DND-41 (cell line): ENCODE data around the gene CYRIA.

ENCODE experiments used
- ATAC-seq: fragments of 200-7000 bp; cut with Tn5 transposase; 3 replicates; pipeline ENCODE4 v1.9.1; 2021; ENCODE audit warnings: low read depth; ENCODE audit not compliant: insufficient read depth
- DNase-seq: peaks from one replicate; pipeline ENCODE4 v3.0.0-alpha.2; 2020
- H2AFZ ChIP-seq: 2 replicates; pipeline ENCODE4 v1.6.0; 2012; ENCODE audit warnings: low read depth, low read length
- H3K27ac ChIP-seq: 2 replicates; pipeline ENCODE4 v1.5.1; 2012; ENCODE audit warnings: low read length, inconsistent platforms
- H3K27me3 ChIP-seq: fragments of 200-600 bp; sonication (generic); 2 replicates; pipeline ENCODE4 v1.6.0; 2012; ENCODE audit warnings: low read length, mild to moderate bottlenecking, inconsistent platforms; ENCODE audit not compliant: insufficient read depth, poor library complexity
- H3K36me3 ChIP-seq: 2 replicates; pipeline ENCODE4 v1.5.1; 2012; ENCODE audit warnings: low read length, inconsistent platforms; ENCODE audit not compliant: insufficient read depth
- H3K4me1 ChIP-seq: 2 replicates; pipeline ENCODE4 v1.5.1; 2012; ENCODE audit warnings: mild to moderate bottlenecking, low read length; ENCODE audit not compliant: insufficient read depth
- H3K4me2 ChIP-seq: 2 replicates; pipeline ENCODE4 v1.6.0; 2012; ENCODE audit warnings: mild to moderate bottlenecking, moderate library complexity, low read length, inconsistent platforms; ENCODE audit not compliant: insufficient read depth
- H3K4me3 ChIP-seq, 2 experiments: fragments of 200-600 bp in 1 of 2; shearing (Covaris generic) in 1 of 2; 2 replicates each; pipeline ENCODE4 v1.5.1; 2012 to 2016; ENCODE audit warnings: inconsistent platforms in 2 of 2, low read length in 2 of 2, mild to moderate bottlenecking in 2 of 2, low read depth in 1 of 2, moderate library complexity in 1 of 2
- H3K79me2 ChIP-seq: 2 replicates; pipeline ENCODE4 v1.6.0; 2012; ENCODE audit warnings: low read length, inconsistent platforms; ENCODE audit not compliant: insufficient read depth
- H3K9ac ChIP-seq: 2 replicates; pipeline ENCODE4 v1.6.0; 2012; ENCODE audit warnings: low read depth, mild to moderate bottlenecking, inconsistent platforms, low read length, moderate library complexity
- H3K9me3 ChIP-seq: 2 replicates; pipeline ENCODE4 v1.5.1; 2012; ENCODE audit warnings: low read length, moderate library complexity, mild to moderate bottlenecking, inconsistent platforms; ENCODE audit not compliant: insufficient read depth, severe bottlenecking
- H4K20me1 ChIP-seq: 2 replicates; pipeline ENCODE4 v1.6.0; 2012; ENCODE audit warnings: low read length; ENCODE audit not compliant: insufficient read depth
- CTCF ChIP-seq: IDR thresholded peaks from 2 replicates; pipeline ENCODE4 v1.5.1; 2012; ENCODE audit warnings: borderline replicate concordance, low read length, moderate library complexity, mild to moderate bottlenecking; ENCODE audit not compliant: poor library complexity, severe bottlenecking; ENCODE audit errors: extremely low read depth
- EZH2 ChIP-seq: IDR thresholded peaks from 3 replicates; pipeline ENCODE4 v1.6.1; 2012; ENCODE audit warnings: borderline replicate concordance, low read depth, mild to moderate bottlenecking, moderate library complexity, low read length, inconsistent platforms; ENCODE audit not compliant: severe bottlenecking

The CYRIA gene

GRCh38 chr2:16707014-16707623, 41.5 kb upstream of the CYRIA start:
- Histone ChIP-seq H3K79me2 (no peaks in the 10 kb centered on the region), H3K4me2 (no peak overlapping the region), H3K36me3 (no peaks in the 10 kb centered on the region), H3K9me3 (no peaks in the 10 kb centered on the region), H3K4me3 (no peak overlapping the region), H2AFZ (no peak overlapping the region), H3K9ac (no peak overlapping the region), H4K20me1 (no peaks in the 10 kb centered on the region), H3K27me3 (no peaks in the 10 kb centered on the region), H3K27ac (no peak overlapping the region), H3K4me1 (no peaks in the 10 kb centered on the region)
- ATAC-seq = peak; percentile 58
- no peak for TF ChIP-seq CTCF
- no peak for TF ChIP-seq EZH2
- peak; percentile 16 for DNase-seq

DNA sequence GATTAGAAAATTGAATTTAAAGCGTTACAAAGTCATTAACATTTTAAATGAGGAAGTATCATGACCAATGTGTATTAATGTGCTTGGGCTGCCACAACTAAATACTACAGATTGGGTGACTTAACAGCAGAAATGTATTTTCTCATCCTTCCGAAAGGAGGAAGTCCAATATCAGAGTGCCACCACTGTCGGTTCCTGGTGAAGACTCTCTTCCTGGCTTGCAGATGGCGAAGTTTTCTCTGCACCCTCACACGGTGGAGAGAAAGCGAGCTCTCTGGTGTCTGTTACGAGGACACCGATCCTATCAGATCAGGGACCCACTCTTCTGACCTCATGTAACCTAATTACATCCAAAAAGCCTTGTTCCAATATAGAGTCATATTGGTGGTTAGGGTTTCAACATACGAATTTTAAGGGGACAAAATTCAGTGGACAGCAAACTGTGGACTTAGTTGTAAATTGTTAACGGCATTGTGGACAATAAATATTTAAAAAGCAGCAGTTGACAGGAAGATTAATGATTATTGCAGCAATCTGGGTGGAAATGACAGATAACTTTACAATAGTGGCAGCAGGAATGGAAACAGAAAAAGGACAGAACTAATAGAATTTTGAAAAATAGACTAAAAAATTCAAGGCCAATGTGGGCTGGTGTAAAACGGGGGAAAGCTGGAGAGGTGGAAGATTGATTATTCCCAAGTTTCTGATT, 35.1 kb upstream of the CYRIA start:
- Histone ChIP-seq H4K20me1 (no peaks in the 10 kb centered on the region), H3K79me2 (no peaks in the 10 kb centered on the region), H3K4me3 (no peak overlapping the region), H3K27ac (no peak overlapping the region), H3K4me2 (no peak overlapping the region), H2AFZ (no peak overlapping the region), H3K4me1 (no peaks in the 10 kb centered on the region), H3K9ac (no peak overlapping the region), H3K9me3 (no peaks in the 10 kb centered on the region), H3K36me3 (no peaks in the 10 kb centered on the region), H3K27me3 (no peaks in the 10 kb centered on the region)
- no peak for DNase-seq
- no peak for TF ChIP-seq EZH2
- no peak for TF ChIP-seq CTCF
- ATAC-seq = no peak

GRCh38 chr2:16693854-16694253, 28.2 kb upstream of the CYRIA start:
- H3K9ac ChIP-seq = no peak overlapping the region
- ATAC-seq (no peak), DNase-seq (no peak)
- no peak overlapping the region for H3K27ac ChIP-seq
- no peak overlapping the region for H3K4me3 ChIP-seq
- H3K79me2 ChIP-seq = no peaks in the 10 kb centered on the region
- no peak overlapping the region for H3K4me2 ChIP-seq
- H3K4me1 ChIP-seq = no peaks in the 10 kb centered on the region
- no peaks in the 10 kb centered on the region for H4K20me1 ChIP-seq
- no peak overlapping the region for H2AFZ ChIP-seq
- H3K27me3 ChIP-seq = no peaks in the 10 kb centered on the region
- H3K36me3 ChIP-seq = no peaks in the 10 kb centered on the region
- H3K9me3 ChIP-seq = no peaks in the 10 kb centered on the region
- TF ChIP-seq CTCF (no peak), EZH2 (no peak)
